Tibial nerve (tissue), 4 donors: ENCODE results near the gene TEX38.

Experiments
- EP300 ChIP-seq, 2 donors: sonication (generic); formaldehyde crosslinking; IDR thresholded peaks; one replicate each; pipeline ENCODE4 v1.6.1; 2017; ENCODE audit warnings: antibody characterized with exemption in 2 of 2, mild to moderate bottlenecking in 1 of 2
- POLR2A ChIP-seq, 2 donors: fragments of 450-650 bp; IDR thresholded peaks; one replicate each; pipeline ENCODE4 v1.6.1; 2017; ENCODE audit warnings: antibody characterized with exemption in 2 of 2, mild to moderate bottlenecking in 2 of 2, moderate library complexity in 2 of 2
- TF ChIP-seq, protein P1 (sequence below), 5 experiments: fragments of 200-600 bp in 3 of 5; fragments of 450-650 bp in 2 of 5; sonication (generic) in 3 of 5; IDR thresholded peaks; one replicate each; pipeline ENCODE4 v1.5.1; 2016 to 2019; ENCODE audit warnings: antibody characterized with exemption in 5 of 5, mild to moderate bottlenecking in 3 of 5, moderate library complexity in 2 of 5

DNA sequence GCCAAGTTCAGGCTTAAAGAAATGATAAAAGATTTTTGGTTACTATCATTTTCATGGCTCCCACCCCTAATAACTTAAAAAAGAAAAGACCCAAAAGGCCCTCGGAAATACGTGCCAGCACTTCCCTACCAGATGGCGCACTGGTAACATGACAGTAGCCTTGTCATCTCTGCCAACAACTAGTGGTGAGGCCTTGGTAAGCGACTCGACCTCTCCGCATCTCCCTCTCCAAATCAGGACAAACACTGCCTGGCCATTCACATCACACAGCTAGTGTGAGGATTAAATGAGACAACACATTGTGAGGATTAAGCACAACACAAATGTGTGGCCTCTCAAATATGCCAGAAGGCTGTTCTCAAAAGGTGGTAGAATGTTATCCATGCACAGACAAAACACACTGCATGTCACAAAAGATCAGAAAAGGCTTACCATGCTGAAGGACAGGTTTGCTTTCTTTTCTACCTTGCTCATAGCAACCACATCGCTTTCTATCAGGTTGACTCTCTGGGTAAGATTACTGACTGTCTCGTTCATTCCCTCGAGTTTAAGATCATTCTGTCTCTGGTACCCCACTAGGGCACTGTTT, 16.4 kb downstream of the TEX38 start:
- TF ChIP-seq, protein P1, sequence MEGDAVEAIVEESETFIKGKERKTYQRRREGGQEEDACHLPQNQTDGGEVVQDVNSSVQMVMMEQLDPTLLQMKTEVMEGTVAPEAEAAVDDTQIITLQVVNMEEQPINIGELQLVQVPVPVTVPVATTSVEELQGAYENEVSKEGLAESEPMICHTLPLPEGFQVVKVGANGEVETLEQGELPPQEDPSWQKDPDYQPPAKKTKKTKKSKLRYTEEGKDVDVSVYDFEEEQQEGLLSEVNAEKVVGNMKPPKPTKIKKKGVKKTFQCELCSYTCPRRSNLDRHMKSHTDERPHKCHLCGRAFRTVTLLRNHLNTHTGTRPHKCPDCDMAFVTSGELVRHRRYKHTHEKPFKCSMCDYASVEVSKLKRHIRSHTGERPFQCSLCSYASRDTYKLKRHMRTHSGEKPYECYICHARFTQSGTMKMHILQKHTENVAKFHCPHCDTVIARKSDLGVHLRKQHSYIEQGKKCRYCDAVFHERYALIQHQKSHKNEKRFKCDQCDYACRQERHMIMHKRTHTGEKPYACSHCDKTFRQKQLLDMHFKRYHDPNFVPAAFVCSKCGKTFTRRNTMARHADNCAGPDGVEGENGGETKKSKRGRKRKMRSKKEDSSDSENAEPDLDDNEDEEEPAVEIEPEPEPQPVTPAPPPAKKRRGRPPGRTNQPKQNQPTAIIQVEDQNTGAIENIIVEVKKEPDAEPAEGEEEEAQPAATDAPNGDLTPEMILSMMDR (IDR thresholded peaks at IDR 0.05) = no peak
- TF ChIP-seq POLR2A (IDR thresholded peaks at IDR 0.05) (no peak), EP300 (IDR thresholded peaks at IDR 0.05) (no peak)
